H1 (cell line): ENCODE results near the gene ZFAND5. TPM values are rescaled to one million over a fixed set of nuclear protein-coding genes. Genes with fewer than 3 reads are reported as not detected.

Experiments used
- CTCF ChIA-PET: fragments of 300-600 bp; sonication (Branson Sonifier 250); formaldehyde crosslinking; loops from one replicate; lab custom pipeline; 2021; ENCODE audit not compliant: partially characterized antibody; lab: Charles Lee
- POLR2A ChIA-PET: fragments of 300-600 bp; sonication (Branson Sonifier 250); formaldehyde crosslinking; loops from one replicate; lab custom pipeline; 2021; ENCODE audit warnings: inconsistent platforms; ENCODE audit not compliant: partially characterized antibody; lab: Charles Lee
- DNase-seq, 2 experiments: peaks; one replicate each; pipeline versions ENCODE4 v3.0.0 to v3.0.0-alpha.2; 2010 to 2022; ENCODE audit warnings: low spot score in 2 of 2, low read depth in 1 of 2, mixed read lengths in 1 of 2
- FAIRE-seq: peaks from 2 replicates; lab custom pipeline; 2011; peaks lifted over from hg19 to GRCh38; lab: Jason Lieb, UNC
- H2AFZ ChIP-seq: 2 replicates; pipeline ENCODE4 v1.8.1; 2012; ENCODE audit warnings: low read length, inconsistent platforms
- H2AK5ac ChIP-seq: 2 replicates; pipeline ENCODE4 v1.6.1; 2013; ENCODE audit warnings: low read depth, low read length
- H2BK120ac ChIP-seq: replicated peaks from 2 replicates; pipeline ENCODE3; 2013; ENCODE audit warnings: low read depth, low read length, inconsistent platforms
- H2BK12ac ChIP-seq: 2 replicates; pipeline ENCODE4 v1.6.1; 2013; ENCODE audit warnings: low read depth, low read length
- H2BK15ac ChIP-seq: 2 replicates; pipeline ENCODE4 v1.6.1; 2013; ENCODE audit warnings: low read length
- H2BK20ac ChIP-seq: 2 replicates; pipeline ENCODE4 v1.6.1; 2013; ENCODE audit warnings: low read length
- H2BK5ac ChIP-seq: 2 replicates; pipeline ENCODE4 v1.6.1; 2013; ENCODE audit warnings: low read depth, low read length
- H3K14ac ChIP-seq: 2 replicates; pipeline ENCODE4 v1.6.1; 2013; ENCODE audit warnings: inconsistent platforms; ENCODE audit not compliant: insufficient read length
- H3K18ac ChIP-seq: 2 replicates; pipeline ENCODE4 v1.6.1; 2013; ENCODE audit warnings: low read length; ENCODE audit errors: extremely low read depth
- H3K23ac ChIP-seq: 2 replicates; pipeline ENCODE4 v1.6.1; 2013; ENCODE audit warnings: inconsistent platforms; ENCODE audit not compliant: insufficient read length
- H3K23me2 ChIP-seq: 2 replicates; pipeline ENCODE4 v1.6.1; 2013; ENCODE audit warnings: low read depth, low read length
- H3K27ac ChIP-seq: 2 replicates; pipeline ENCODE4 v1.6.1; 2011; ENCODE audit warnings: low read depth, low read length, inconsistent platforms
- H3K27me3 ChIP-seq, 4 experiments: replicated peaks in 1 of 4; 1 replicate in 1 of 4; 2 replicates in 3 of 4; pipeline versions ENCODE4 v1.6.1 to v1.8.1; 2011 to 2013; ENCODE audit warnings: low read length in 3 of 4, mild to moderate bottlenecking in 3 of 4, inconsistent platforms in 2 of 4, mixed read lengths in 2 of 4, moderate library complexity in 1 of 4; ENCODE audit not compliant: control insufficient read depth in 3 of 4, insufficient read depth in 3 of 4; ENCODE audit errors: extremely low read depth in 1 of 4
- H3K36me3 ChIP-seq, 4 experiments: 2 replicates each; pipeline versions ENCODE4 v1.6.1 to v1.8.1; 2011 to 2013; ENCODE audit warnings: mild to moderate bottlenecking in 4 of 4, low read length in 3 of 4, moderate library complexity in 2 of 4, control low read depth in 1 of 4, inconsistent platforms in 1 of 4; ENCODE audit not compliant: insufficient read depth in 4 of 4, control insufficient read depth in 2 of 4
- H3K4ac ChIP-seq: replicated peaks from 2 replicates; pipeline ENCODE3; 2013; ENCODE audit warnings: low read length, low read depth, mixed read lengths, inconsistent platforms; ENCODE audit not compliant: insufficient read length
- H3K4me1 ChIP-seq, 4 experiments: replicated peaks in 1 of 4; 1 replicate in 1 of 4; 2 replicates in 3 of 4; pipeline versions ENCODE4 v1.6.1 to v1.8.1; 2011 to 2013; ENCODE audit warnings: low read length in 3 of 4, inconsistent platforms in 2 of 4, mixed read lengths in 1 of 4; ENCODE audit not compliant: insufficient read depth in 4 of 4, control insufficient read depth in 3 of 4
- H3K4me2 ChIP-seq, 2 experiments: 2 replicates each; pipeline versions ENCODE4 v1.6.1 to v1.8.1; 2011 to 2013; ENCODE audit warnings: low read depth in 2 of 2, low read length in 2 of 2, control low read depth in 1 of 2, inconsistent platforms in 1 of 2, mild to moderate bottlenecking in 1 of 2; ENCODE audit not compliant: insufficient read depth in 1 of 2
- H3K4me3 ChIP-seq, 4 experiments: fragments of 200-600, 300-600 bp in 1 of 4; sonication (generic), shearing (Covaris generic), sonication (Bioruptor Twin) in 1 of 4; 2 replicates each; pipeline versions ENCODE4 v1.5.1 to v1.8.1; 2011 to 2016; ENCODE audit warnings: low read length in 4 of 4, low read depth in 3 of 4, control low read depth in 2 of 4, inconsistent platforms in 2 of 4, mild to moderate bottlenecking in 2 of 4, mixed read lengths in 1 of 4, moderate library complexity in 1 of 4; ENCODE audit not compliant: insufficient read depth in 2 of 4; ENCODE audit errors: extremely low read depth in 1 of 4
- H3K56ac ChIP-seq: replicated peaks from 2 replicates; pipeline ENCODE3; 2013; ENCODE audit warnings: low read depth, mild to moderate bottlenecking, mixed read lengths, low read length, inconsistent platforms; ENCODE audit not compliant: insufficient read length
- H3K79me1 ChIP-seq: 2 replicates; pipeline ENCODE4 v1.6.1; 2013; ENCODE audit warnings: low read depth, low read length, control low read depth
- H3K79me2 ChIP-seq, 2 experiments: 2 replicates each; pipeline versions ENCODE4 v1.6.1 to v1.8.1; 2012 to 2013; ENCODE audit warnings: low read length in 2 of 2, mild to moderate bottlenecking in 2 of 2, inconsistent platforms in 1 of 2; ENCODE audit not compliant: insufficient read depth in 2 of 2, control insufficient read depth in 1 of 2
- H3K9ac ChIP-seq, 4 experiments: replicated peaks in 1 of 4; 1 replicate in 1 of 4; 2 replicates in 3 of 4; pipeline versions ENCODE4 v1.6.1 to v1.8.1; 2011 to 2013; ENCODE audit warnings: low read depth in 3 of 4, low read length in 3 of 4, control low read depth in 2 of 4, mild to moderate bottlenecking in 2 of 4, moderate library complexity in 2 of 4, inconsistent platforms in 1 of 4; ENCODE audit errors: extremely low read depth in 1 of 4
- H3K9me3 ChIP-seq, 2 experiments: 2 replicates each; pipeline versions ENCODE4 v1.6.1 to v1.8.1; 2012 to 2013; ENCODE audit warnings: mild to moderate bottlenecking in 2 of 2, moderate library complexity in 2 of 2, control low read depth in 1 of 2, inconsistent platforms in 1 of 2, low read depth in 1 of 2, low read length in 1 of 2, mixed read lengths in 1 of 2; ENCODE audit not compliant: insufficient read depth in 2 of 2
- H4K20me1 ChIP-seq, 2 experiments: replicated peaks in 1 of 2; 2 replicates each; pipeline versions ENCODE3 to v1.8.1; 2011 to 2013; ENCODE audit warnings: inconsistent platforms in 2 of 2, low read length in 2 of 2, mild to moderate bottlenecking in 1 of 2; ENCODE audit not compliant: insufficient read depth in 2 of 2, control insufficient read depth in 1 of 2
- H4K5ac ChIP-seq: 2 replicates; pipeline ENCODE4 v1.6.1; 2013; ENCODE audit warnings: low read length, low read depth, mixed read lengths, inconsistent platforms; ENCODE audit not compliant: insufficient read length
- H4K8ac ChIP-seq: 2 replicates; pipeline ENCODE4 v1.8.0; 2013; ENCODE audit warnings: mild to moderate bottlenecking, moderate library complexity, low read length, inconsistent platforms; ENCODE audit not compliant: insufficient read depth; ENCODE audit errors: extremely low read depth
- H4K91ac ChIP-seq: replicated peaks from 2 replicates; pipeline ENCODE3; 2013; ENCODE audit warnings: low read length, mixed read lengths, inconsistent platforms; ENCODE audit not compliant: insufficient read length
- KDM5A ChIP-seq: fragments of 200-600 bp; IDR thresholded peaks from 2 replicates; pipeline ENCODE4 v1.7.1; 2012; ENCODE audit warnings: mild to moderate bottlenecking, low read length, inconsistent platforms, mixed read lengths
- WGBS, 2 experiments: shearing (Covaris generic) in 1 of 2; methylation state at CpG; one replicate each; pipeline versions ENCODE4 v1.1.6 to v1.1.7; 2013 to 2015; ENCODE audit warnings: low lambda C conversion rate in 2 of 2, mixed read lengths in 2 of 2, inconsistent platforms in 1 of 2, low coverage in 1 of 2, missing lambda C conversion rate in 1 of 2; ENCODE audit not compliant: insufficient replicate concordance in 2 of 2, insufficient coverage in 1 of 2, insufficient read length in 1 of 2; ENCODE audit errors: extremely low coverage in 1 of 2, missing lambda C conversion rate in 1 of 2; 5-methylcytosine and 5-hydroxymethylcytosine counted together
- polyA plus RNA-seq, 7 experiments: library from polyadenylated mRNA; depleted of rRNA in 3 of 7; stranded (reverse) in 5 of 7; unstranded in 2 of 7; fragments of >200 nt in 5 of 7; fragments of 200-250 nt in 2 of 7; gene quantifications; 1 replicate in 5 of 7; 2 replicates in 1 of 7; 4 replicates in 1 of 7; pipeline versions ENCODE4 v1.2.1 to v1.2.3, GENCODE V29; 2011 to 2013; ENCODE audit warnings: missing spikeins in 2 of 7, mixed read lengths in 2 of 7
- total RNA-seq: library from RNA; stranded (reverse); fragmentation: NEBNext Ultra II Directional; extraction: Animal tissue kit (Norgen Biotek cat#: 25700); gene quantifications from 2 replicates; pipeline ENCODE4 v1.2.1, GENCODE V29; 2021

ZFAND5 gene
- total and polyA plus RNA-seq, 2 of the 8 experiments (the other 6 are each of a cell fraction or from before 2014, with no cell fraction given): 76.7 to 225 TPM

GRCh38 chr9:72312386-72312987 is 52.5 kb downstream of the ZFAND5 start:
- no peak overlapping the region for H4K8ac ChIP-seq
- H3K4me1 ChIP-seq: peaks cover 0 to 8% (median 6%) of the 10 kb centered on the region in 4 experiments; a peak in 5 of 7 replicates
- no peaks in the 10 kb centered on the region for H3K79me2 ChIP-seq
- H3K79me1 ChIP-seq: no peaks in the 10 kb centered on the region
- DNase-seq (no peak), FAIRE-seq (no peak)
- no peak overlapping the region for H4K5ac ChIP-seq
- ChIA-PET CTCF (interaction anchor here (1.0 kb wide), 1 partner anchor 22 kb away, joined by 3 read pairs; no protein-coding TSS in a partner anchor), POLR2A (interaction anchor here (0.6 kb wide), 1 partner anchor 67 kb away, joined by 3 read pairs; no protein-coding TSS in a partner anchor)
- no peak overlapping the region for H2BK12ac ChIP-seq
- no peak overlapping the region for H2AK5ac ChIP-seq
- H2BK20ac ChIP-seq: no peak overlapping the region
- H3K4me3 ChIP-seq: no peak overlapping the region
- H2AFZ ChIP-seq: no peak overlapping the region
- no peaks in the 10 kb centered on the region for H3K23me2 ChIP-seq
- no peak overlapping the region for H3K56ac ChIP-seq
- TF ChIP-seq KDM5A: no peak
- H3K4ac ChIP-seq: no peak overlapping the region
- no peak overlapping the region for H3K18ac ChIP-seq
- no peak overlapping the region for H3K14ac ChIP-seq
- H3K9me3 ChIP-seq: no peaks in the 10 kb centered on the region
- no peak overlapping the region for H3K23ac ChIP-seq
- no peak overlapping the region for H3K4me2 ChIP-seq
- H3K9ac ChIP-seq: no peak overlapping the region
- no peak overlapping the region for H2BK15ac ChIP-seq
- H2BK5ac ChIP-seq: no peak overlapping the region
- H4K20me1 ChIP-seq: no peaks in the 10 kb centered on the region
- no peak overlapping the region for H3K27ac ChIP-seq
- no peaks in the 10 kb centered on the region for H3K27me3 ChIP-seq
- no peaks in the 10 kb centered on the region for H3K36me3 ChIP-seq
- WGBS, 2 experiments: 84% methylated on average over 10 of the region's 10 CpGs; no CpG with 5 or more reads in 1 of the 2 experiments
- no peak overlapping the region for H4K91ac ChIP-seq
- H2BK120ac ChIP-seq: no peak overlapping the region
